Mucosa of descending colon (tissue), 3 donors: ENCODE results near the gene SPACA4. TPM values are rescaled to one million over a fixed set of nuclear protein-coding genes. Genes with fewer than 3 reads are reported as not detected.

ENCODE experiments used
- ATAC-seq: fragments of 200-7000 bp; cut with Tn5 transposase; one replicate; pipeline ENCODE4 v1.9.1; 2020; ENCODE audit warnings: mild to moderate bottlenecking, moderate library complexity
- DNase-seq, 3 donors: peaks; one replicate each; pipeline ENCODE4 v3.0.0-alpha.2; 2020
- H3K36me3 ChIP-seq: fragments of 200-600 bp; one replicate; pipeline ENCODE4 v1.8.0; 2021; ENCODE audit warnings: low read depth, mild to moderate bottlenecking
- H3K4me1 ChIP-seq: fragments of 200-600 bp; one replicate; pipeline ENCODE4 v1.8.0; 2021; ENCODE audit warnings: low read depth, mild to moderate bottlenecking
- H3K4me3 ChIP-seq: fragments of 200-600 bp; one replicate; pipeline ENCODE4 v1.8.0; 2021; ENCODE audit warnings: mild to moderate bottlenecking
- H3K9me3 ChIP-seq: fragments of 200-600 bp; one replicate; pipeline ENCODE4 v1.8.0; 2021; ENCODE audit warnings: mild to moderate bottlenecking
- CTCF ChIP-seq: fragments of 200-600 bp; IDR thresholded peaks from one replicate; pipeline ENCODE4 v1.8.0; 2022; ENCODE audit warnings: antibody characterized with exemption, mild to moderate bottlenecking
- intact Hi-C, 2 donors: fragments of 100-400 bp; cut with DNase I in 1 of 2; cut with micrococcal nuclease in 1 of 2; formaldehyde crosslinking; loops; one replicate each; pipeline versions ENCODE4 v1.11.0 to v1.11.1; 2022; cut with DNase I, micrococcal nuclease
- total RNA-seq, 3 donors: library from RNA; stranded (reverse); fragmentation: NEBNext Ultra II Directional in 2 of 3; extraction: Animal tissue kit (Norgen Biotek cat#: 25700) in 2 of 3; gene quantifications; one replicate each; pipeline versions ENCODE4 v1.2.1 to v1.2.4, GENCODE V29; 2021 to 2023
- donor health status: DM: no; HTN: no; CAD: no; lungs with moderate emphysema.
- donor health status: DM: no; HTN: no; CAD: no.
- donor health status: DM: no; HTN: yes; CAD: no.

SPACA4 gene
- total RNA-seq, 3 donors from 2014 or later: not detected

GRCh38 chr19:48648134-48648533, 41.6 kb downstream of the SPACA4 start:
- ATAC-seq (no peak), DNase-seq (no peak)
- H3K36me3 ChIP-seq: no peaks in the 10 kb centered on the region
- peaks cover 10% of the 10 kb centered on the region for H3K4me1 ChIP-seq
- H3K4me3 ChIP-seq: no peak overlapping the region
- TF ChIP-seq CTCF: no peak
- no peaks in the 10 kb centered on the region for H3K9me3 ChIP-seq
- intact Hi-C loops: no loop called here

GRCh38 chr19:48650974-48651682, 44.6 kb downstream of the SPACA4 start:
- no peaks in the 10 kb centered on the region for H3K36me3 ChIP-seq
- intact Hi-C loops: no loop called here
- H3K4me1 ChIP-seq: peaks cover 3% of the 10 kb centered on the region
- ATAC-seq (no peak), DNase-seq (no peak)
- no peak overlapping the region for H3K4me3 ChIP-seq
- no peaks in the 10 kb centered on the region for H3K9me3 ChIP-seq
- TF ChIP-seq CTCF: no peak

- peaks cover 3% of the 10 kb centered on the region for H3K4me1 ChIP-seq
- no peaks in the 10 kb centered on the region for H3K9me3 ChIP-seq
- no peak for TF ChIP-seq CTCF
- no peak overlapping the region for H3K4me3 ChIP-seq
- H3K36me3 ChIP-seq: no peaks in the 10 kb centered on the region
- DNase-seq (no peak), ATAC-seq (no peak)
- intact Hi-C loops: no loop called here
Observed at GRCh38 chr19:48651683-48652048, 45.1 kb downstream of the SPACA4 start.

- Histone ChIP-seq H3K36me3 (no peaks in the 10 kb centered on the region), H3K4me1 (peaks cover under 1% of the 10 kb centered on the region), H3K9me3 (no peaks in the 10 kb centered on the region), H3K4me3 (no peak overlapping the region)
- ATAC-seq (no peak), DNase-seq (peak in 1 of 3 donors; percentile 52)
- intact Hi-C loops: no loop called here
- no peak for TF ChIP-seq CTCF
Observed at GRCh38 chr19:48654299-48655059, 47.9 kb downstream of the SPACA4 start.

GRCh38 chr19:48656840-48657474, 50.4 kb downstream of the SPACA4 start:
- Histone ChIP-seq H3K4me3 (no peak overlapping the region), H3K36me3 (no peaks in the 10 kb centered on the region), H3K9me3 (no peaks in the 10 kb centered on the region), H3K4me1 (no peaks in the 10 kb centered on the region)
- no peak for TF ChIP-seq CTCF
- DNase-seq (peak in 1 of 3 donors; percentile 33), ATAC-seq (peak; percentile 68)
- intact Hi-C loops: no loop called here

Other genes starting within 250 kb of the SPACA4 start
- gene TMEM143, start 242.8 kb upstream of the SPACA4 start, total RNA-seq: 10 to 100 TPM; 13.2 to 14.5 (median 13.6) TPM
- under 1 TPM in 1 of 3 donors, not detected in 2; 0.41 TPM for gene SYNGR4, start 242.4 kb upstream of the SPACA4 start, total RNA-seq
- 100 to 1,000 TPM; 144 to 214 (median 200) TPM for gene KDELR1, start 215.2 kb upstream of the SPACA4 start, total RNA-seq
- gene GRIN2D, start 213.1 kb upstream of the SPACA4 start, total RNA-seq: under 1 TPM; 0.26 to 0.46 (median 0.35) TPM
- gene GRWD1, start 160.8 kb upstream of the SPACA4 start, total RNA-seq: 10 to 100 TPM; 19.7 to 26.8 (median 24.3) TPM
- 1 to 10 TPM in 1 of 3 donors, under 1 TPM in 2; 0.46 to 1.3 (median 0.67) TPM for gene KCNJ14, start 151.2 kb upstream of the SPACA4 start, total RNA-seq
- 10 to 100 TPM; 66.3 to 86.9 (median 69.3) TPM for gene CYTH2, start 137.4 kb upstream of the SPACA4 start, total RNA-seq
- gene LMTK3, start 94.9 kb upstream of the SPACA4 start, total RNA-seq: 1 to 10 TPM in 2 of 3 donors, under 1 TPM in 1; 0.48 to 2.6 (median 1.3) TPM
- gene SULT2B1, start 54.6 kb upstream of the SPACA4 start, total RNA-seq: 1 to 10 TPM in 2 of 3 donors, under 1 TPM in 1; 0.51 to 3.1 (median 1.1) TPM
- 100 to 1,000 TPM in 2 of 3 donors, 10 to 100 TPM in 1; 97.8 to 180 (median 175) TPM for gene FAM83E, start 8.3 kb downstream of the SPACA4 start, total RNA-seq
- 1,000 to 10,000 TPM in 2 of 3 donors, 100 to 1,000 TPM in 1; 999 to 1,336 (median 1,270) TPM for gene RPL18, start 12.4 kb downstream of the SPACA4 start, total RNA-seq
- 10 to 100 TPM; 37.9 to 54.8 (median 50.2) TPM for gene SPHK2, start 12.8 kb downstream of the SPACA4 start, total RNA-seq
- 10 to 100 TPM in 2 of 3 donors, 1 to 10 TPM in 1; 8.2 to 18.4 (median 11.1) TPM for gene DBP, start 30.6 kb downstream of the SPACA4 start, total RNA-seq
- gene CA11, start 39.4 kb downstream of the SPACA4 start, total RNA-seq: 10 to 100 TPM in 1 of 3 donors, 1 to 10 TPM in 2; 1.8 to 19.9 (median 3.7) TPM
- 1 to 10 TPM in 1 of 3 donors, under 1 TPM in 2; 0.22 to 1.2 (median 0.46) TPM for gene NTN5, start 66.3 kb downstream of the SPACA4 start, total RNA-seq
- 100 to 1,000 TPM in 2 of 3 donors, 10 to 100 TPM in 1; 44.7 to 137 (median 116) TPM for gene FUT2, start 89.2 kb downstream of the SPACA4 start, total RNA-seq
- 1 to 10 TPM in 1 of 3 donors, under 1 TPM in 2; 0.31 to 2.4 (median 0.61) TPM for gene MAMSTR, start 113.0 kb downstream of the SPACA4 start, total RNA-seq
- 1 to 10 TPM; 1.7 to 8.6 (median 3.2) TPM for gene RASIP1, start 133.9 kb downstream of the SPACA4 start, total RNA-seq
- gene IZUMO1, start 140.2 kb downstream of the SPACA4 start, total RNA-seq: not detected
- 1 to 10 TPM in 1 of 3 donors, under 1 TPM in 2; 0.17 to 1.5 (median 0.72) TPM for gene FUT1, start 145.9 kb downstream of the SPACA4 start, total RNA-seq
- not detected for gene FGF21, start 148.8 kb downstream of the SPACA4 start, total RNA-seq
- gene BCAT2, start 204.3 kb downstream of the SPACA4 start, total RNA-seq: 10 to 100 TPM; 46.6 to 82.6 (median 57.4) TPM
- 10 to 100 TPM in 1 of 3 donors, 1 to 10 TPM in 2; 2.4 to 10.1 (median 2.4) TPM for gene HSD17B14, start 229.7 kb downstream of the SPACA4 start, total RNA-seq